HG02610 (cell line): ENCODE data around the gene IL1RAPL1.

Experiments used
- ATAC-seq: cut with Tn5 transposase; IDR thresholded peaks from one replicate; pipeline ENCODE4 v1.9.1; 2021; ENCODE audit warnings: mild to moderate bottlenecking, moderate library complexity; ENCODE audit not compliant: unreplicated experiment

The IL1RAPL1 gene

DNA sequence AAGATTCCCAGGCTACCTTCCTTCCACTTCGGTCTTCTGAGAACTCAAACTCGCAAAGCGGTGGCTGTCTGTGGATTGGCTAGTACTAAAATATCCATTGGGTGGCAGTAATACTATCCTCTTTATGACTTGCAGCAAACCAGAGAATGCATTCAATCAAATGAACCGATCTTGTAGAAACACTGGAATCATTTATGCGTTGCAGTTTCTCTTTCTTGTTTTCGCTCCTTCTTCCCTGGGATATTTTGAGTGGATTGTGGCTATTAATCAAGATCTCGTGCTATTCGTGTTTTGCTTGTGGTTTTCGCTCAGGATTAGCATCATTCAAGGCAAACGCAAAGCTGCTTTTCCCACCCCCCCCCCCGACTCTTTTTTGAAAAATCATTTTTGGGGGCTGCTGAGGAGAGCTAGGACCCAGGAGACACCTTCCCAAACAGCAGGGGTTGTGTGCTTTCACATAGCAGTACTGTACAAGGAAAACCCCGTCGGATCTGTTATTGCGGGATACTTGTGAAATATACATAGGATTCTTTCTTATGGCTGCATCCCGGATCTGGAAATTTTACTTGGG is at the start of gene IL1RAPL1:
Gene IL1RAPL1, plus strand, starts transcription at position 466 of the 571 bp plus-strand sequence.
- no peak for ATAC-seq

DNA sequence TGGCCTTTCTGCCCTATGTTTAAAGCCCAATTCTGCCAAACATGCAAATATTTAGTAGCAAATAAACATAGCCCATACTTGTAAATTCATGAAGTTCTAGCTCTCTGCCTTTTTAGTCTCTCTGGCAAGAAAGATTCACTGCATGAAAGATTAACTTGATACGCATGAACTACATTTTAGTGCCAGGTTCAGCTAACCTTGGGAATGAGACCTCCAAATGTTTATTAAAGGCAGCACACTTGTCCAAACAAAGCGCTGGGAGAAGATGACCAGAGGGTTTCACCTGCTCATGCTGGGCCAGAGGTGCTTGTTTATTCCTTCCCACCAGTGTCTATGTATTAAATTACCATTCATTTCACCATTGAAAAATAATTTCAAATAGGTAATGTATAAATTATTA is 44.5 kb upstream of the IL1RAPL1 start:
- ATAC-seq, result no peak

DNA sequence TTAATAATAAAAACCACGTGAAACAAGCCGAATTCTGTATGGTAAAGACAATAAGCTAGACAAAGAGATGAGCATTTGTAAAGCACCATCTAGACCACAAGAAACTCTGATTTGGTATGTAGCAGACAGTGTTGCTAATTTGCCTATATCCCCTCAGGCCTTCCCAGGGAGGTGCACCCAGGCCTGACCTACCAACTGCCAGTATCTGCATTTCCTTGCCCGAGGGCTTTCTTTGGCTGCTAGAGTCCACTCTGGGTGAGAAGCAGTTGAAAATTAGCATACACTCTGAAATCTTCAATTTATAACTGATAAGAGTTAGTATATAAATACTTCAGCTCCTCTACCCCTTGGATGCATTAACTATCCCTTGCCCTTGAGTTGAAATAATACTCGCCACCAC is 37.4 kb upstream of the IL1RAPL1 start:
- ATAC-seq, result no peak

DNA sequence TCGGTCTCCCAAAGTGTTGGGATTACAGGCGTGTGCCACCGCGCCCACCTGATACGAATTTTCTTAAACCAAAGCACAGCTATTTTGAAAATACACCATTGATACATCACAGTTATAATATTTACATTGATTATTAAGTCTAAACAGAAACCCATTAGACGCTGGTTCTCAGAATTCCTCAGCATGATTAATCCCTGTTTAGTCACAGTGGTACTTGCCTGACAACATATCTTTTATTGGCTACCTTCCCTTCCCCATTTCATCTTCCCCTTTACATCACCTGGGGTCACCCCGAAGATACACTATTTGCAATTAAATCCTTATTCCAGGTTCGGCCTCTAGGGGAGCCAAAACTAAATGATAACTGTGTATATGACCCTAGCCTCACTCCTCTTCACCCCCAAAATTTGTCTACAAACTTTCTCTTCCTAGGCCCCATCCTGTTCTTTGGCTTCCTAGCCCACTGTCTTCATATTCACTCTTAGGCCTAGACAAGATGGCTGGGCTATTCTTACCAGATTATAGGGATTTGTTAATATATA is 36.8 kb upstream of the IL1RAPL1 start:
- no peak for ATAC-seq

DNA sequence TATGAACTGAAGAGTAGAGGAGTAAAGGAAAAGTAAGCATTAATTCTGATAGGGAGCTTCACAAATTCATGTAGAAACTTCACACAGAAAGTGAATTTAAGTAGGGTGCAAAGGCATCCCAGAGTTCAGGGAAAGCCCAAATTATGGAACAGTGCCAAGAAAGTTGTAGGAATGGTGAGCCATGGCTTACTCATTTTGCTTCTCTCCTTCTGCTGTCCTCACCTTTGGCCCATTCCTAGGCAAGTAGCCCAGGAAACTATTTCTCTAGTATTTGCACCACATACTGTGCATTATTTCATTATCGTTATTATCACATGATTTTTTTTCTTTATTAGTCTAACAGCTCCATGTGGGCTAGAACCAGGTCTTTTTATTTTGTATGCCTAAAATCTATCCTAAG is 34.9 kb upstream of the IL1RAPL1 start:
- no peak for ATAC-seq

DNA sequence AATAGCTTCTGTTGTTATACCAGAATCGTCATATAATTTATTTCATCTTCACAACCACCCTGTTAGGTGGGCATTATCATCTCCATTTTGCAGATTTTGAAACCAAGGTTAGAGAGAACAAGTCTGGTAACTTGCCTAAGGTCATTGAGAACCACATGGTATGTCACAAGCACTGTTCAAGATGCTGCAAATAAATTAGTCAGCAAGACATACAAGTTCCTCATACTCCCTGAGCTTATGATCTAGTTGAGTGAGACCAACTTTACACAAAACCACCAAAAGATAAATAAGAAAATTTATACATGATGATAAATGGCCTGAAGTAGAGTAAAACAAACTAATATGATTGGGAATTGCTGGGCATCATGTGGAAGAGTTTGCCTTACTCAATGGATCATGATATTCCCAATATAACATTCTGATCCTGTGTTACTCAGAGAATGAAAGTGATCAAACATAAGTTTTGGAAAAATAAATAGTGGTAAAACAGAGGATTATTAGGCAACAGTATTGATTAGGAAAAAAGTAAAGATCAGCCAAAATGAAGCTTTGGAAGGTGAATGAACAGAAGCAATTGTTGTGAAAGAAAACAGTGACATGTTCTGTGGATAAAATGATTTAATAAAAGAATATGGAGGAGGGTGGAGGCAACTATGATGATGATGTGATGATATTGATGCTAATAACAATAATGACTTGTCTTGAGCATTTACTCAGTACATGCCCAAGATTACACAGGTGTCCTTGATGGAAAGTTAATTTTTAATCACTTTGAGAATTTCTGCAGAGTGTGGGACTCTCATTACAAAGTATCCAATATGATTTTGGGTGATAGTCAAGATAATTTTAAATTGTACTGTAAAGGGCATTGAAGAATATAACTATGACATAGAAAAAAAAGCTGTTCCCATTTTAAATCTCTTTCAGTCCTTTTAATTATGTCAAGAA is 34.1 kb upstream of the IL1RAPL1 start:
- no peak for ATAC-seq

DNA sequence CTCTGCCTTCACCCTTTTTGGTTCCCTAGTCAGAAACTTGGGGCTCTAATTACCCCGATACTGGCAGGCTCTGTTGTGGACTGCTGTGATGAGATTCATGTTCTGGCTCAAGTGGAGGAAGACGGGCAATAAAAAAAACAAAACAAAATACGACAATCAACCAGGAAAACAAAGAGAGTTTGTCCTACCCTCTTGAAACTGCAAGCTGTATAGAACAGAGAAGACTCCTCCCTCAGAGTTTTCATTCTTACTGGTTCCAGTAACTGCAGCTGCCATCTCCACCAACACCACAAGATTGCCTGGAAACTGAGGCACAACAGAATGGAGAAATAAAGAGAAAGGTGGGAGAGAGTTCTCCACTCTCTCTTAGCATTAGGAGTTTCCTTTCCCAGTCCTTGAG is 11.1 kb upstream of the IL1RAPL1 start:
- ATAC-seq, result no peak

DNA sequence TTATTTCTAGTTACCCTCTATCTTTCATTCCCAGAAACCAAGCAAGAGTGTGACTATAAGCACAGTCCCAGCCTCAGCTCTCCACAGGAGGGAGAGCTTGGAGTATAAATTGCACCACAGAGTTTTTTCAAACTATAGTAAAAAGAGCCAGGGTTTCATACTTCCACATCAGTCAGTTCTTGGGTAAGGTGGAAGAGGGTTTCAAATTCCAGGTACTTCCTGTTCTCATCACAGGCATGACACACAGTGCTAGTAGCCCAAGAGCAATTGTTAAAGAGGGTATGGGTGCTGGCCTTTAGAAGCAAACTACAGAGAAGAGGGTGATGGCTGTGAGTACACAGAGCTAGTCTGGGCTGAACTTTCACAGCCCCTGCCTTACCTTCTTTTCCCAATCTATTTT is 5.7 kb upstream of the IL1RAPL1 start:
- ATAC-seq, result no peak

DNA sequence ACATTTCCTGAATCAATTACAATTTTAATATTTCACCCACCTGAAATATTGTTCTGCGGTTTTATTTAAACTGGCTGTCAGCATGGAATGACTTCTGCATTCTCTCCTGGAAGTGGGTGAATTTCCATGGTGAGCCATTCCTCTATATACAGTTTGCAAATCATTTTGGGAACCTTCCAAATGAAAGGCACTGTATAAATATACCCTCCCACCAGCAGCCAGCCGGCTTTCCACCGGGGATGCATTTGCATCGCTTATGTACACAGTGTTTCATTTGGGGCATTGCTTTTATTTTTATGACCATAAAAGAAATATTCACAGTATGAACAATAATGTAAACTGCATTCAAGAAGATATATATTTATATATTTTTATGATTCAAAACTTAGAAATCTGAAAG is 4.7 kb upstream of the IL1RAPL1 start:
- ATAC-seq, result no peak

DNA sequence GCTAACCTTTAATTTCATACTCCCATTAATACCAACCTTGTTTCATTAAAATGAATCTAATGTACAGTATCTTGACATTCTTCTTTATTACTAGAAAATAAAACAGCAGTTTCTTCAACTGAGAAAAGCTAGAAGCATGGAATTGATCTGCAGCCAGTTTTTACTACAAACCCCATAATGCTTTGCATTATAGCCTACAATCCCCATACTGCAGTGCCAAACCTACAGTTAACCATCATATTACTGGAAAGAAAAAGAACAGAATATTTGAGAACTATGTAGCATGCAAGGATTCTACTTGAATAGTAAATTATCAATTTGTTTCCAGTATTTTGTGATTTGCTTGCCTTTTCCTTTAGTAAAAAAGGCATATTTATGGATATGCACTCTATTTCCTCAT is 3.2 kb upstream of the IL1RAPL1 start:
- no peak for ATAC-seq

DNA sequence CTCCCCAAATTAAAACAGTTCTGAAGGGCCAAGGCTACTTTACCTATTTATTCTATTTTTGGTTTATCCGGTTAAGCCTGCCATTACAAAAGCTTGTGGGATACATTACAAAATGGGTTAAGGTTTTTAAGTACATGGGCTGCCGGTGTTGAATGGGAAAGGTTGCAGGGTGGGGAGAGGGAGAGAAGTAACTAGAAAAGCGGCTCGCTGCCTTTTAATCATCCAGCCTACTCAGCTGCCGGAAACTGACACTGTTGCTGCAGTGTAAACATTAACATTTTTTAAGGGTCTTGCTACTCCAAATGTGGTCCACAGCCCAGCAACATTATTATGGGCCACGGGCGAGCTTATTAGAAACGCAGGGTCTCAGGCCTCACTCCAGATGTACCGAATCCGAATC is 1.5 kb upstream of the IL1RAPL1 start:
- no peak for ATAC-seq

DNA sequence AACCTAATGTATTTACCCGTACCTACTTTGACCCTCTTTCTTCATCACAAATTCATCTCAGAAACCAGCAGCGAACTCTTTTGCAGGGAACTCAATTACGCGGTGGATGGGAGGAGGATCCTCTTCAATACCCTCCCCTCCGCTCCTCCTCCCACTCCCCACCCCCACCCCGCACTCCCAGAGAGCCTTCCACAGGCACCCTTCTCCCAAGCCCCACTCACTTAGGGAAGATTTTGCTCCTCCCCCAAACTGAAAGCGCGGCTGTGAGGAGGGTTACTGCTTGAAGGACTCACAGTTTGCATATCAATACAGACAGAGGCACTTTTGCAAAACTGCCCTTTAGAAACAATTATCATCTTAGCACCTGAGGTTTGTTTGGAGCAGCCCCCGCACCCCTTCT is 960 bp upstream of the IL1RAPL1 start:
- no peak for ATAC-seq

DNA sequence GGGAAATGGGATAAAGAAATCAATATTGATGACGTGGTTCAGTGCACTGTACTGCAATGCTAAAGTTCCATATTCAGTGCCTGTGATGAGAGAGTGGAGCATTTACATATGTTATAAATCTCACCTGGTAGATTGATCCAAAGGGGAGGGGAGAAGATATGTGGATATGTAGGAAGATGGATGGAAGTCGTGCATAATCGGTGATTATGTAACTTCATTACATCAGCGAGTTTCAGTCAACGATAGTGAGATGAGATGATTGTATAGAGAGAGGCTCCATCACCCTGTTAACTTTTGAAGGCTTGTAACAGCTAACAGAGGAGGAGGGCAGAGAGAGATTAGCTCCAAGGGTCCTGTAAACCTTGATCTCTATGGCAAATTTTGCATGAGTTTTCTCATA is 1.8 kb downstream of the IL1RAPL1 start:
- no peak for ATAC-seq

DNA sequence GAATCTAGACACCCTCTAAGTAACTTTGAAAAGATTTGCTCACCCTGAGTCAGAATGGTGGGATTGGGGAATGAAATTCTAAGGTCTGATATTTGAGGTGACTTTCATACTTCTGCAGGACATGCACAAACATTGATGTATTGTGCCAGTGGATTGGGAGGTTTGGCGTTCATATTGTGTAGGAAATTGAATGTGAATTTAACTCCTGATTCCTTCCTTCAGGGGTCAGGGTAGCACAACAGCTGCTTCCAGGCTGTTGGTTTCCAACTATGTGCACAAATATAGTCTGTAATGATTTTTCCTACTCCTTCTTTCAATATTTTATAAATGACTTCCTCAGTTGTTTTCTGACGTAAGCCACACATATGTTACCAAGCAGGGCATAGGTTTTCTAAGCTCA is 3.1 kb downstream of the IL1RAPL1 start:
- ATAC-seq, result no peak

DNA sequence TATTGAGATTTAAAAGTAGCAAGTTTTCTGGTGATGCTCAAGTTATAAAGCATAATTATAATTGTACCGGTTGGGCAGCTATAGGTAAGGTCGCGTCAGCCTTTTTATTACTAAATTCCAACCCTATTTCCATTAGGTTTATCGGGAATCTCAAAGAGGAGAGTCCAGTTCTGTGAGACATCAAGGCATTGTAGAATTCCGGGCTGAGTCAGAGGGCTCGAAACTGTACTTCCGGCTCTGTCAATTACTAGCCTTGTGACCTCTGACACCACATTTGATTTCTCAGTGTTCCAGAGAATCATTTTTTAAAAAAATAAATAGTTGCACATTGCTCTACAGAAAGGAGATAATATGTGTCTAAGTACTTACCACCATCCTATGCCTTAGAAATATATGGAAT is 4.3 kb downstream of the IL1RAPL1 start:
- ATAC-seq, result no peak

DNA sequence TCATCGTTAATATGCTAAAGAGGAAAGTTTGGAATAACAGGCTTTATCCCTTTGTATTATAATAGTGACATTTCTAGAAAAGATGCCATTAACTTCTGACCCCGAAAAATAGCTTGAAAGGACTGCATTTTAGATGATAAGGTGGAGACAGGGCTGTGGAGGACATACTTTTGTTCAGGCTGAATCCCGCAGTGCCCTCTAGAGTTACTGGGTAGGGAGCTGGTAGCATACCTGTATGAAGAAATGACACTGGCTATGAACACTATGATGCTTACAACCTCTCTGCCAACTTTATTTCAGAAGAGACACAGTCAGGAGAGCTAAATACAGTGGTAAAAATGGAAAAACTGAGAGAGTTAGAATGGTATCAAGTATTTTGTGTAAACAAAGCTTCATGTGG is 8.1 kb downstream of the IL1RAPL1 start:
- ATAC-seq, result no peak

DNA sequence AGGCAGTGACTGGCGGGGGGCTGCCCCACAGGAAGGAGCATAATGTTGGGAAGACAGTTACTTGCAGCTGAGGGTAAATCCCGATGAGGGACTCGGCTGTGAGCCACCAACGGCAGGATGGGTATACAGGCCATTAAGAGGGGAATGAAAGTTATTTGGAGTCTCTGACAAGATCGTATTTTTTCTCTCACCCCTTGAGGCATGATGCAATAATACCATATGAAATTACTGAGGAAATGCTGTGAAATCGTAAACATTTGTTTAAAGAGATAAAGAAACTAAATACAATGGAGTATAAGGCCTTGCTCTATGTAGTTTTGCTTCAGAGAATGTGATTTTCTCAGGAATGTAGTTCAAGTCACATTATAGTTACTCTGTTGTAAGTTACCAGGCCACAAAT is 12.7 kb downstream of the IL1RAPL1 start:
- no peak for ATAC-seq

DNA sequence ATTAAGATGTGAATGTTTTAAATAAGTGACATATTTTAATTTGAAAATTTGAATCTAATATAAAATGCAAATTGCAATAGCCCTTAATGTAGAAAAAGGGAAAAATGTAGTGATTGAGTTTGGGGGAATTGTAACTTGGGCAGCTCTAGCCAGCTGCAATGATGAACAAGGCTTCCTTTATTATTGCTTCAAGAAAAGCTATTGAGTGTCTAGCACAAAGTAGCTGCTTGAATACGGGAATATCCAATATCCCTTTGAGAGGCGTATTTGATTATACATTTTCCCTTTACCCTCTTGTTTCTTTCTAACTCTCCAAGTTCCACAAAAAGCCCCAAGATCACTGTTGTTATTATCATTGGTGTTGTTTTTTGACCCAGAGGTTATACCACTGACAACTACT is 21.8 kb downstream of the IL1RAPL1 start:
- ATAC-seq, result no peak

DNA sequence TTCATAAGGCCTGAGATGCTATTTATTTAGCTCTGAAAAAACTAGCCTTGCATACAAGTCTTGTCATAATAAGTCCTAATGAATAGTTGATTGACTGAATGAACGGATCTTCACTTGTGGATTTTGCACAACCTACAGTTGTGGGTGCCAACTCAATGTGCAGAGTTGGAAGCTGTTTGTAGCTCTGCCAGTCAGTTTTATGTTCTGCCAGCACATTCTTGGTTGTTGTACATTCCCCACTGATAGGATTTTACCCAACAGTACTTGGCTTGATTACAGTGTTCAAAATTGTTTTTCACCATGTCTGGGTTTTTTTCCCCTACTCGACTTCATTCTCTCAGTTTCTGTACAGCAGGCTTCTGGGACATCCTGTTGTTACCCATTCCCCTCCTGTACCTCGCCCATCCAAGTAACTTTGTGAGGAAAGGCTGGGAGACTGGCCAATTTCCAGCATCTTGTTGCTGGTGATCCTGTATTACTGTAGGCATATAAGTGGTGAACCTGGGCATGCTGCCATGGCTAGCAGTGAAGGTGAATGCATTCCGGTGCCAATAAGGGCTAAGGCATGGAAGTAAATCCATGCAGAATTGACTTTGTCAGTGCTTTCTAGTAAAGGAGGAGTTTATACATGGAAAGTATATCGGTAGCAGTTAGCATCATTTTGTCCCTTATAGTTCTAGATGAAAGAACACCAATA is 22.8 kb downstream of the IL1RAPL1 start:
- ATAC-seq, result no peak

DNA sequence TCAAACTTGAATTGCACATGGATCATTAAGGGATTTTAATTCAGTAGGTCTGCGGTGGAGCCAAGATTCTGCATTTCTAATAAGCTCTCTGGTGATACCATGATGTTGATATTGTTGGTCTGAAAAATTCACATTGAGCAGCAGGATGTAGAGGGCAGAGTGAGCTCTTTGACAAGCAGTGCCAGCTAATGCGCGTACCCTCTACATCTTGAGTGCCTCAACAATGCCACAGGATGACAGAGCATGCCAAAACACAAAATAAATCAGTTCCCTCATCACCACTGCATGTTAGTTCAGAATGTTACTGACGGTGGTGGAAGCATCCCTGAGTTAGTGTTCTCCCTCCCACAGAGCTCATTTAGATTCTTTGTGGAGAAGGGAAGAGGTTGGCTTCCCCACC is 23.5 kb downstream of the IL1RAPL1 start:
- ATAC-seq, result no peak

DNA sequence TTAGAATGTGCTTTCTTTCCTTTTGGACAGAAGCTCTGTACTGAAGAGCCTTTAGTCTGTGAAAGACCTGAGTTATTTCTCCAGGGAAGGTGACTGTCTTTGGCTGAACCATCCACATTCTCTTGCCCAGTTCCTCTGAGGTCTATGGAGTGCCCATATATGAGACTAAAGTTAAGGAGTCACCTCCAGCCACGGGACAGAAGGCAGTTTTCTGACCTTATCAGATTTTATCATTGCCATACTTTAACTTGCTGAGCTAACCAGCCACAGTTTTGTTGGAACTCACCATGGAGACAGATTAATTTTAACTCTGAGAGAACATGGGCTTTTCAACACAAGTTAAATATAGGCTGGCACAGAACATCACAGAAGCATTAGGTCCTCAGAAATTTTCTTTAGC is 26.3 kb downstream of the IL1RAPL1 start:
- no peak for ATAC-seq

DNA sequence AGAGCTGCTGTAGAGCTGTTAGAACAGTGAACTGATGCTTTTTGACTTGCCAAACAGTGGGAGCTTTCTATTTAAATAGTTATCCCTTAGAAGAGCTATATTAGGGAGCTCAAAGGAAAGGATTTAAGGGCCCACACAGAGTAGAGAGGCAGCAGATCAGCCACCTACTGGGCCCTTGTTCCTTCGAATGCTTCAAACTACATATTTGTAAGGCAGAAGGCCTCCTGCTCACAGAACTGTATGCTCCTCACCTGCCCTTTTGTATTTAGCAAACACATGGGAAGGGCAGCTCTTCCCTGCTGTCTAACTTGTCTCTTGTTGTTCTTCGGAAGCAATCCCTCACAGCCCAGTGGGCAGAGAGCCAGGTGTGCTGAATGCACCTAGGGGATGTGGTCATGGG is 38.0 kb downstream of the IL1RAPL1 start:
- ATAC-seq, result no peak
